Measurements from ENCODE around the gene ATP10B.
"Not testable (repeated sequence)": the region's sequence is repeated elsewhere in the genome, so short reads cannot be mapped to it uniquely, and the experiment has no call there.

ATP10B gene

DNA sequence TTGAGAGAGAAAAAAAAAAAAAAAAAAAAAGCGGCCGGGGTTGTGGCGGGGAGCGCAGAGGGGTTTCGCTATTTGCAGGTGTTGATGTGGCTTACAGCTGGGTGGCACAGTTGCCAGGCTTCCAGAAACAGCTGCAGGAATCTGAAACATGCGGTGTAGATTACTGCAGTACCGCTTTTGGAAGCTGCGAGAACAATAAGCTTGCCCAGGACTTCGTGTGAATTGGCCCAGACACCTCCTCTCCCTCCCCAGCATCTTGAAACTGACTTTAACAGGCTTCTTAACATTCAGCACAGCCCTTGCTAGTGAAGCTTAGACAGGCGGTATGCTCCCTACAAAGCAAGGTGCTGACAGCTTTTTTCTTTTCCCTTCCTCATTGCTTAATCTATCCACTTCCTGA is 104.0 kb downstream of the ATP10B start:
- DNase-seq: no peak

DNA sequence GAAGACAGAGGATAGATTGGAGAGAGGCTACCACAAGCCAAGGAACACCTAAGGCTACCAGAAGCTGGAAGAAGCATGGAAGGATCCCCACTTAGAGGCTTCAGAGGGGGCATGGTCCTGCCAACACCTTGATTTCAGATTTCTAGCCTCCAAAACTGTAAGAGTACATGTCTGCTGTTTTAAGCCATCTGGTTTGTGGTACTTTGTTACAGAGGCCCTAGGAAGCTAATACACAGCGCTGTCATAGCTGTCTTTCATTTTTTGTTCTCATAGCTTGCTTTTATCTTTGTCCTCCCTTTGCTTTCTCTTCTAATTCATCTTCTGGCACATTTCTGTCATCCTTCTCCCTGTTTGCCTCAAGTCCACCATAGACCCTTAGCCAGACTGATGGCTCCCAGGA is 104.5 kb downstream of the ATP10B start:
- DNase-seq: no peak

DNA sequence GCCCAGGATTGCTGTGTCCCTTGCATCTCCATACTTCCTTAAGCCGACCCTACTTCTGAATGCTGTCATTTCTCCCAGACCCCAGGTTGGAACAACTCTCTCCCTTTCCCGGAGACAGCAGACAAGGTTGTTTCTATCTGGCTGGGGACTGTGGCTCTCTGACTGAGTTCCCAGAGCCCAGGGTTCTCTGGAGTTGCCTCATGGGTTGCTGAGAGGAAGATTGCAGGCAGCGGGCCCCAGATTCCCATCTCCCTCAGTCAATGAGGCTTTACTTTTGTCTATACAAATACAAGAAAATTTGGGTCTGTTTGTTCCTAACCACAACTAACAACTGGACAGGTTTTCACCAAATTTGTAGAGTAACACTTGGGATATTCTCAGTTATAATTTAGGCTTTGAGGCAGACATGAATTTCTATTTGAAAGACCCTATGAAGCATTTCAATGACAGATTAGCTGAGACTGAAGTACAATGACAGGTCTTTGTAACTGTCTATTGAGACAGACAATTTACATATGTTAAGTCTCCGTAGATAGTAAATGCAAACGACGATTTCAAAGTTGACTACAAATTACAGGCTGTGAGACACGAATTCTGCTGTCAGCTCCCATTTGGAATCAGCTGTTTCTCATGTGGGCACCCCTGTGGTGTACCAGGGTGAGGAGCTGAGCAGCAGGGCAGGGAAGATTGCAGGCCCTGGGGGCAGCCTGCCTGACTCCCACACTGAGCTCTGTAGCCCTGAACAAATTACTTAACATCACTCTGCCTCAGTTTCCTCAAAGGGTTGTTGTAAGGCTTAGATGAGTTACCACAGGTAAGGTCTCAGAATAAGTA is 107.5 kb downstream of the ATP10B start:
- DNase-seq: no peak

DNA sequence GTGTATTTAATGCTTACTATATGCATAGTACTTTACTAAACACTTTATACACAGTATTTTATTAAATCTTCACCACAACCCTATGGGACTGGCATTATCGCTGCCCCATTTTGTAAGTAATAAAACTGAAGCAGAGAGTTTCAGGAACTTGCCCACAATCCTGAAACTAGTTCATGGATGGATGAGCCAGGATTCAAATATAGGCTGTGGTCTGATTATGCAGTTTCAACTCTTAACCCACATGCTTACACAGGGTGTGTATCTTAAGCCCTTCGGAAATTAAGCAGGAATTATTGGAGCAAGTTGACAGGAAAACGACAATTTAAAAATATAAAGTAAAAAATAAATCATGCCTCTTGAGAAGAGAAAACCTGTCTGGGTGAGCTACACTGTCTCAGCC is 109.0 kb downstream of the ATP10B start:
- DNase-seq: no peak

DNA sequence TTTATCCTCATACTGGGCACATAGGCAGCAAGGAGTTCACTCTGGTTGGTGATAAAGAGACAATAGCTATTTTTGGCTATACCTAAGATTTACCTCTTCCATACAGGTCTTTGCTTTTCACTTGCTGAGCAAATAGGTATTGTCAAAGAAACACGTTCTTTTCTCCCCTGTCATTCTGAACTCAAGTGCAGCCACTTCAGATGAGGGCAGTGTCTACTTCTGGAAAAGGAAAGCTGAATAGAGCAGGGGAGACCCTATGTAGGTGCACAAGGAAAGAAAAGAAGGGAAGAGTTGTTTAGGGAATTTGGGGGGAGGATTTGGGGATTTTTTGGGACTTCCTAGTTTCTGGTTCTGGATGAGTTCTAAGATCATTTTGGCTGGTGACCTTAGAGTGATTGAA is 109.6 kb downstream of the ATP10B start:
- no peak for DNase-seq

DNA sequence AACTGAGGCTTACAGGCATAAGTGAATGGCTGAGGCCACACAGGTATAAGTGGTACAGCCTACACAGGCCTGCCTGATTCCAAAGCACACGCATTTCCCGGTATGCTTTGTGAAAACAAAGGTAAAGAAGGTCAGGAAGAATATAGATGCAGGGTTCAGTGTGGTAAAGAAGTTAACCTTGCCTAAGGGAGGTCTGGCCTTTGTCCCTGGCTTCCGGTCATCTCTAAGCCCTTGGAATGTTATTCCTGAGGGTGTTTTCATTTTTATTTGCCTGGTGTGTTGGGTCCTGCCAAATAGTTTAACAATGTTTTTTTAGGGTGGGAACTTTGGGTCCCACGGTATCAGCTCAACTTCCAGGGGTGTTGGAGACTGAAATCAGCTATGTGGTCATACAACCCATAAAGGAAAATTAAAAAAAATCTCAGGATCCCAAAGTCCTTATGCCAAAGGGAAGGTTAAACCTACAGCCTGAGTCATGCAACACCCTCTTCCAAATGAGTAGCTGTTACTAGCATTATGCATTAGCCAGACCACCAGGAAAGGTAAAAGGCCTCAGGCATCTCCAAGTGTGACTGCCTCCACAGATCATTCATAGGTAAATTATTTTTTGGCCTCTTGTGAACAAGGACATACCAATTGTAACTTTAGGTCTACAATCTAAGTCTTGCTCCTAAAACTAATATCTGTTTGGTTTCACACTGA is 124.6 kb downstream of the ATP10B start:
- no peak for DNase-seq

DNA sequence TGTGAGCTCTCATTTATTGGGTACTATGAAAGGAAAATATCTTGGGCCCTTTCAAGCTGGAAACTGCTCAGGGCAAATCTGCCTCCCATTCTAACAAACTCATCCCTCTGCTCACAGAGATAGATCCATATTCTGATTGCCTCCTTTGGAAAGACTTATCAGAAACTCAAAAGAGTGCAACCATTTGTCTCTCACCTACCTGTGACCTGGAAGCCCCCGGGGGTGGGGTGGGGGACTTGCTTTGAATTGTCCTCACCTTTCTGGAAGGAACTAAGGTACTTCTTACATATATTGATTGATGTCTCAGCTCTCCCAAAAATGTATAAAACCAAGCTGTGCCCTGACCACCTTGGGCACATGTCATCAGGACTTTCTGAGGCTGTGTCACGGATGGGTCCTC is 125.3 kb downstream of the ATP10B start:
- no peak for DNase-seq

DNA sequence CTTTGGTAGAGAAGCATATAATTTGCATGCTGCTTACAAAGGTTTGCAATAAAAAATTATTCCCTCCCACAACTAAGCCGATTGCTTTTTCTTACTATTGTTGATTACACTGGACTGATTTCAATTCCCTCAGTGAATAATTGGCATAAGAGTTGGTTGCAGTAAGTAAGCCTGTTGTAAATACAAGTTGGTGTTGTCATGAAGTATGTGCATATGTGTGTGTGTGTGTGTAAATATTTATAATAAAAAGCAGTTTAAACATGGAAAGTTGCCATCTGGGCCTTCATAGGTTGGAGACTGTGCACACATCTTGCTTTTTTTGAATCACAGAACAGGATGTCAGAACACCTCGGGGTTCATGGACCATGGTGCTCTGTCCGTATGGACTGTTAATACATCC is 131.2 kb downstream of the ATP10B start:
- no peak for DNase-seq

DNA sequence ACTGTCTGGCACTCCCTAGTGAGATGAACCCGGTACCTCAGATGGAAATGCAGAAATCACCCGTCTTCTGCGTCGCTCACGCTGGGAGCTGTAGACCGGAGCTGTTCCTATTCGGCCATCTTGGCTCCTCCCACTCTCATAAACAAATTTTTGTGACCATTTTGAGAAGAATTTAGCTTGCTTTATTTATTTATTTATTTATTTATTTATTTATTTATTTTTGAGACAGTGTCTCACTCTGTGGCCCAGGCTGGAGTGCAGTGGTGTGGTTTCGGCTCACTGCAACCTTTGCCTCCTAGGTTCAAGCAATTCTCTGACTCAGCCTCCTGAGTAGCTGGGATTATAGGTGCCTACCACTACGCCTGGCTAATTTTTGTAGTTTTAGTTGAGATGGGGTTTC is 136.5 kb downstream of the ATP10B start:
- DNase-seq: not testable (repeated sequence)

DNA sequence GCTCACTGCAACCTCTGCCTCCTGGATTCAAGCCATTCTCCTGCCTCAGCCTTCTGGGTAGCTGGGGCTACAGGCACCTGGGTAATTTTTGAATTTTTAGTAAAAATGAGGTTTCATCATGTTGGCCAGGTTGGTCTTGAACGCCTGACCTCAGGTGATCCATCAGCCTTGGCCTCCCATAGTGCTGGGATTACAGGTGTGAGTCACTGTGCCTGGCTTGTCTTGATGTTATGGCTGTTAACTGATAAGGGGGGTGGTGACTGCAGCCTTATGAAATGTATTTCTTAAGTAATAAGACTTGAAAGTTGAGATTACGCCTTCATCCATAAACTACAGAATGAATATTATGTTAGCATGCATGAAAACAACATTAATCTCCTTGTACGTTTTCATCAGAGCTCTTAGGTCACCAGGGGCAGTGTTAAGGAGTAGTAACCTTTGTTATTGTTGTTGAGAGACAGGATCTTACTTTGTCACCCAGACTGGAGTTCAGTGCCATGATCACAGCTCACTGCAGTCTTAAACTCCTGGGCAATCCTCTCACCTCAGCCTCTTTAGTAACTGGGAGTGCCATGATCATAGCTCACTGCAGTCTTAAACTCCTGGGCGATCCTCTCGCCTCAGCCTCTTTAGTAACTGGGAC is 148.3 kb downstream of the ATP10B start:
- no peak for DNase-seq

DNA sequence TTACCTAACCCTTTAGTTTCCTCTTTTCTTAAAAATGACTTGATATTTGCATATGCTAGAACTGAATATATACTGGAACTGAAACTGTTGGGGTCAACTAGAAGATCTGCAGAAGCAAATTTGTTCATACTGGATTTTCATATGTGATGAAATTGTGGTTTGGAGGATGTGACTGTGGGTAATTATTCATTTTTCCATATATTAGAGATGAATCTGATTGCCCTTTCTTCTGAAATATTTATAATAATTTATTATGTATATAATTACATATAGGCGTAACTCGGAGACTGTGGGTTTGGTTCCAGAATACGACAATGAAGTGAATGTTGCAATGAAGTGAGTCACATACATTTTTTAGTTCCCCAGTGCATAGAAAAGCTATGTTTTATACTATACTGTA is 149.1 kb downstream of the ATP10B start:
- DNase-seq: no peak

DNA sequence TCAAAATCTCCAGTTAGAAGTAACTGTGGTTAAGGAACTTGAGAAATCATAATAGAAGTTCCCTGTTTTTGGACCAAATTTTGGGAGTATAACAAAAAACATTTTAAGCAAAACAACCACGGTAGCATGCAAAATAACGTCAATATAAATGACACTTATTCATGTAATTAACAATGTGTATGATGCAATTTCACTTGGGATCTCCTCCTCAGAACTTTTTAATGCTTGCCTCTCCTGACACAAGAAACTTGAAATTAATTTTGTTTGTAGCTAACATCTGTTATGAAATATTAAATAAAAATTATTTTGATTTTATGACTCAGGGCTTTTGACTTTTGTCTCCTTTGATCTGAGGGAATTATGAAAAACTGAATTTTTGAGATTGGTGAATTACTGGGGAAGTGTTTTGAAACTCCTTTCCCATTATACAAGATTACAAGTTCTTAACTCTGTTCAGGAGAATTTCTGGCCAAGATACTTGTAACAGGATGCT is 149.7 kb downstream of the ATP10B start:
- DNase-seq: no peak

DNA sequence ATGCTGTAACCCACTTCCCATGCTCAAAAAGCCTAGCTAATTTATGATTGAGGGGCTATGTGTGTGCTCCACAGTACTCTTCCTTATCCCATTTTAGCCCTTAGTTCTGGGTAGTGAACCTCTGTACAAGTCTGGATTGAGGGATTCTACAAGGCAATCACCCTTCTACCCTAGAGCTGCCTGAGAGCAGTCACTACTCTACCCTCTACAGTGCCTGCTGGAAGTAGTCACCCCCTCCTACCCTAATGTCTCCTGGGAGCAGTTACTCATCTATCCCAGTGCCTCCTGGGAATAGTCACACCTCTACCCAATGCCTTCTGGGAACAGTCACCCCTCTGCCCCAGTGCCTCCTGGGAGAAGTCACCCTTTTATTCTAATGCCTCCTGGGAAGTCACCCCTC is 150.6 kb downstream of the ATP10B start:
- no peak for DNase-seq

DNA sequence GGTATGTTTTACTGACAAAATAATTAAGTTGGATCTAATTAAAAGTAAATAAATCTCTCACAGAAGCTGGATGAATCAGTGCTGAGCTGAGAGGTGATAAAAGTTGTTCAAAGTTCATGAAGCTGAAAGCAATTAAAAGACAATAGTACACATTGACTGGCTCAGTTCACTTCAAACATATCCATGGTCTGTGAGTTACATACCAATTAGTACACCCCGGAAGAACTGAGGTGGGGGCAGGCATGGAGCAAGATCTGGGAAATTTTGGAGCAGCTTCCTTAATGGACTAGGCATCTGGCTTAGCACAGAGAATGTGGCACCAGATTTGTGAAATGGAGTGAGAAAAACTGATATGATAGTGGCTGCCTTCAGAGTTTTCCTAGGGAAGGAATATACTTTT is 152.7 kb downstream of the ATP10B start:
- no peak for DNase-seq

DNA sequence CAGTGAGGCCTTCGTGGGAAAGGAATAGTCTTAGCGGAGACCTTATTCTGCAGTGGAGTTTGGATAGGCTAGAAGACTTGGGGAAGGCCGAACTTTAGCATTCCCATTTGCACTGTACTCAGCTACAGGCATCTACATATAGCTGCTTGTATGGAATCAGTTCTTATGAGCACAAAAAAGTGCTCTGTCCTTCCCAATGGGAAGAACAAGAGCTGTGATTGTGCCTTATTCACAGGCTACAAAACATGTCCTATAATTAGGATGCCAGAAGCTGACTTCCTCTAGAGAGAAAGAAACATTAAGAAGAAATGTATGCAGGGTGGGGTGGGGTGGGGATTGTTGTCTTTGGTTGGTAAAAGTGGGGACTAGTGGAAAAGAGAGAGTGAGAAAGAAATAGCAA is 154.7 kb downstream of the ATP10B start:
- DNase-seq: no peak

DNA sequence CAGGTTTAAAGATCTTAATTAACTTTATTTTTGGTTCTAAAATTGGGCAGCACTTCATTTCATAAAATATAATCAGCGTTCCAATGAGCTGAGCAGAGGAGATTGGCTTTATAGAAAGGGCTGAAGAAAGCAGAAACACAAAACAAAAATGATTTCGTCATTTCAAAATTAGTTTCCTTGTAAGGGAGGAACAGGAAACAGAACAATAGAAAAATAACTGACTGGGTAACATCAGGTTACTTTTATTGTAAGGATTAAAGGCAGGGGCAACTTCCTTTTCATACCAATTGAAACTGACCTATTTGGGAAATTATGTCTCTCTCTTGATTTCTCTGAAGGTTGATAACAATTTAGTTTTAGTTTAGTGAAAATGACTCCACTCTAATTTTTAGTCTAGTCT is 157.1 kb downstream of the ATP10B start:
- no peak for DNase-seq

DNA sequence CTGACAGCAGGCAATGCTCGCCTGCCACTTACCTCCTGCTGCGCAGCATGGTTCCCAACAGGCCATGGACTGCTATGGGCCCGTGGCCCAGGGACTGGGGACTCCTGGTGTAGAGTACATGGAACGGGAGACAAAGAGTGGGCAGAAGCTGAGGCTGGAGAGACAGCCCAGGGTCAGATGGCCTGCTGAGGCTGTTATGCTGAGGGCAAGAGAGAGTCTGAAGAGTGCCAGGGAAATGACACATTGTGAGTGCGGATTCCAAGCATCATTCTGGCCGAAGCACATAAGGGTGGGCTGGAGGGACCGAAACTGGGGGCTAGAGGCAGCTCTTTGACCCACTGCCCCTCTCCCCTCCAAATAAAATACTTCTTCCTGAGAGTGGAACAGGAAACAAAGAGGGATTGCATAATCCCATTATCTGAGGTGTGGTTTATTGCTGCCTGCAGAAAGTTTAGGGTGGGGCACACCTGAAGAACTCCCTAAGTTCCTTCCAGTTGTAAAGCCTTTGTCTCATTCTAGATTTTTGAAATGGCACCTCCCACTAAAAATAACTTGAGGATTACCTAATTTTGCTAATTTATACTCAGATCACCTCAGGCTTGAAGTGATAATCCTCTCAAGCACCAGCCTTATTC is 158.1 kb downstream of the ATP10B start:
- no peak for DNase-seq

DNA sequence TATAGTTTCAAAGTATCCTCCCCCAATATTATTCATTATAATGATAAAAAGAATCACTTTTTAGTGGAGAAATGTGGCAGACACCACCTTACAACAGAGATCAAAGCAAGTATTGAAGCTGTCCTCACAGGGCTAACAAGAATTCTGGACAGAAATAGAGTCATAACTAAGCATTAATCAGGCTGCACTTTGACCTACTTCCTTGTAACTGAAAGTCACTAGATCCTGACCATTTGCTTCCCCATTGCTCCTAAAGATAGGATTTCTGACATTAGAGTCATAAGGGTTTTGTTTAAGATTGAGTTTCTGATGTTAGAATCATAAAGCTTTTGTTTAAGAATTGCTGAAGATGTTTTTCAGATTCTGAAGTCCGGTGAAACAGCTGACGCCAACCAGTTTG is 159.7 kb downstream of the ATP10B start:
- DNase-seq: no peak

DNA sequence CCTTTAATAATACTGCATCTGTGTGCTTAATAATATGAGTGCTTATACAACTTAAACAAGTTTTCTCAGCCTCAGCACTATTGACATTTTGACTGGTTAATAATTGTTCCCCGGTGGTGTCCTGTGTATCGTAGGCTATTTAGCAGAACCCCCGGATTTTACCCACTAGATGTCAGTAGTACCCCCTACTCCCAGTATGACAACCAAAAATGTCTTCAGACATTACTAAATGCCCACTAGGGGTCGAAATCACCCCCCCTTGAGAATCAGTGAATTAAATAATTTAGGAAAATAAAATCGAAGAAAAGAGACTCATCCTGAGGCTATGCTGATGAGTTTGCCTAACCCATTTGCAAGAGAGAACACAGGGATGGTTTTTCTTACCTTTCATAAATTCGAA is 166.3 kb downstream of the ATP10B start:
- no peak for DNase-seq

DNA sequence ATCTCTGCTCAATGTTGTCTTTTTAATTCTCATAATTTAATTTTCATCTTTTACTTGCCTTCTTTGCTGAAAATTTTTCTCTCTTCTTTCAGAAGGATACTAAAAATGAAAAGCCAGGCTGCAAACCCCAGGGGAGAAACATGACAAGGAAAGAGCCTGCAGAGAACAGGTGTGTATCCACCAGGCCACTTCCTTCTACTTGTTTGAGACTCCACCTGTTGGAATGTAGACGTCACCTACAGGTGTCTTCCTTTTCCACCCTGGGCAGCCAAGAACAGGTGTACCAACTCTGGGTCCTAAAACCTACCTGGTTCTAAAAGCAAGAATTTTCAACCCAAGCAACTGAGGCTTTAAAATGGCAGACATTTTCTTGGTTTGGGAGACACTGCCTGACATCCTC is 166.8 kb downstream of the ATP10B start:
- no peak for DNase-seq

DNA sequence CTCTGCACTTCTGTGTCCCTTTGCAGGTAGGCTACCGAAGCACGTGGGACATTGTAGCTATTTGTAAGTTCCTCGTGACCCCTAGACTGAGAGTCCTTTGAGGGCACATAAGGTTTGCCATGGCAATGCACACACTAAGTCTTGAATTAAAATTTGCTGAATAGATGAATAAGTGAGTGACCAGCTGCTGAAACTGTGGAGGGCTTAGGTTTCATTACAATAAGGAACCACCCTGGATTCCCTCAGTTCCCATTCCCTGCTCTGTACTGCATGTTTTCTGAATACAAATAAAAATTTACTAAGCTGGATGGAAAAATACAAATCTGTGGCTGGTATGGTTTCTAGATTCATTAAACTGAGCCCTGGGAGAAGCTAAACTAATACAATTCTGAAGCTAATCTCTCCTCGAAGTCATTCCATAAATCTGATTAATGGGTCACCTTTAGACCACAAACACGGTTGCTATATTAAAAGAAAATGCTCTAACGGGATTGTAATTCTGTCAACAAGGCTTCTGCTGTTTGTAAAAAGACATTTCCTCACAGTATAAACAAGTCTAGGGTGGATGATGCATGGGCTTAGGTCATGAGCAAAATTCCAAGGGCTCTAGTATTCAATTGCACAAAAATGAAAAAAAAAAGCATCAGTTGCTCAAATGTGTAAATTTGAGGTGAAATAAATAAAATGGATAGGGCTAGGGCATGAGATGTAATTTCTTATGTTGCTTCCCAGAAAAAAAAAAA is 172.3 kb downstream of the ATP10B start:
- DNase-seq: no peak

DNA sequence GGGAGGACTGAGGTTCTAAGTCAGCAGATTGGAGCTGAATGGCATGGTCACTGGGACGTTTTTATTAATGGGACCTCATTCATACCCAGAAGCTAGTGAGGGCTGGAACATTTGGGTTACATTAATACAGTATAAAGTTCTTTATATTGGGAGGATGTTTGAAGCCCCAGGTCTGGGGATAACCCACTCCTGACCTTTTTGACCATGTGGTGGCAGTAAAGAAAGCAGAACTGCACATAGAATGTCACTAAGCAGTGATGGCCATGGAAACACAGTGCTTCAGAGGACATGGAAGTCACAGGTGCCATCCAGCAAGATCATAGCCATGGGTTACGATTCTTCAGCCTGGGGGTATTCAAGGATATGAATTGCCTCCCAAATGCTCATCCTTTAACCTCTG is 176.0 kb downstream of the ATP10B start:
- DNase-seq: no peak

DNA sequence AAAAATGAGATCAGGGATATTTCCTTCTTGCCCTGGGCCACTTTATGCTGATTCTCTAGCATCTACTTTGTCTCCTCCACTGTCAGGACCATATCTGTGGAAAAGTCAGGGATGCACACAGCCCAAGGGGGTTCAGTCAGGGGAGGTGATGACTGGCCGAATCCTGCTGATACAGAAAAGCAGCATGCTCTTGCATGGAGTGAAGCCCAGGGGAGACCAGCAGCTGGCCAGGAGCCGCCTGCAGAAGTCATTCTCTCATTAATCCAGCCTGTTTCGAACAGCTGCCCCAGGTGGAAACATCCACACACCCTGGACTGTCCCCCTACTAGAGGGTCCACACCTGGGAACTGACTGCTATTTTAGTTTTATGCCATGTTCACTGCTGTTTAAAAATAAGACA is 177.1 kb downstream of the ATP10B start:
- no peak for DNase-seq
